Activated effector memory CD4-positive, alpha-beta T cell treated with anti-CD3 and anti-CD28 coated beads, Interleukin-2, amount 50 U/mL, for 16 hours (primary cell): ENCODE measurements around the gene TLCD3A.
"Not testable (repeated sequence)": the region's sequence is repeated elsewhere in the genome, so short reads cannot be mapped to it uniquely, and the experiment has no call there.

Source experiments
- DNase-seq: peaks from one replicate; pipeline ENCODE4 v3.0.0-alpha.2; 2020

TLCD3A gene

GRCh38 chr17:789931-790873 lies 57.8 kb downstream of the TLCD3A start:
- not testable (repeated sequence) for DNase-seq

- not testable (repeated sequence) for DNase-seq
These were observed 58.5 kb downstream of the TLCD3A start for GRCh38 chr17:790874-791247.

- no peak for DNase-seq
These were observed 59.4 kb downstream of the TLCD3A start for GRCh38 chr17:791829-792228.

GRCh38 chr17:792277-792676 lies 59.9 kb downstream of the TLCD3A start:
- DNase-seq: no peak
